ENCODE data around the gene STT3A. TPM values are rescaled to one million over a fixed set of nuclear protein-coding genes. Genes with fewer than 3 reads are reported as not detected.

Gene STT3A
- total and polyA plus RNA-seq, 10 of the 15 experiments (the other 5 are each of a cell fraction or from before 2014, with no cell fraction given), result 74.4 to 202 (median 118) TPM

DNA sequence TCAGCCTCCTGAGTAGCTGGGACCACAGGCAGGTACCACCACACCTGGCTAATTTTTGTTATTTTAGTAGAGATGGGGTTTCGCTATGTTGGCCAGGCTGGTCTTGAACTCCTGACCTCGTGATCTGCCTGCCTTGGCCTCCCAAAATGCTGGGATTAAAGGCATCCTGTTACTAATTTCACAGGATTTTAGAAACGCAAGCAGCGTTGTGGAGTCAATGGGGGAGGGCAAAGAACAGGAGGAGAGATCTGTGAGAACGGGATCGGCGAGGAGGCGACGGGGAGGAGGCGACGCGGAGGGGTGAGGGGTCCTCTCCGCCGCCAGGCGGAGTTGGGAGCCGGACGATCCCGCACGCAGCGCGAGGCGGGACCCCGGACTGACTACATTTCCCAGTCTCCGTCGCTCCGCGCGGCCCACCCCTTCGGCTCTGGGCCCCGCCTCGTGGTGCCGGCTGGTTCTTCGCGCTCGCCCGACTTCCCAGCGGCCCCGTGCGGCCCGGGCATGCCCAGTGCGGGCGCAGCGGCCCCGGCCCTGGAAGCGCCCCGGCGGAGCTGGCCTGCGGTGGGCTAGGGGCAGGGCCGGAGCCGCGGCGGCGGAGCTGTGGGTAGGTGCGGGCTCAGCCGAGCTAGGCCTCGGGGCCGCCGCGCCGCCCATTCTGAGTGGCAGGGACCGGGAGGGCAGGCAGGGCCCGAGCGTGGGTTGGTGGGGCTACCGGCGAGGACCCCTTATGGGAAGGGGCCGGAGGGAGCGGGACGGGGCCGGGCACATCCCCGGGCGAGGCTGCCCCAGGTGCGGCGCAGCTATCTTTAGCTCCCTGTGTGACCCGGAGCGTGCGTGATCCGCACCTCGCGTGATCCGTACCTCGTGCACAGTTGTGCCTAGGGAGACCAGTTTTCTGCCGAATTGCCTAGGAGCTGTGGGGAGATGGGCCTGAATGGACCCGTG lies 23.4 kb upstream of the STT3A start, which contains the start of gene EI24 (continued):
- TF ChIP-seq HDAC2 (IDR thresholded peaks at IDR 0.05) (no peak), FOXM1 (IDR thresholded peaks at IDR 0.05; ENCODE audit: low read depth, low read length) (no peak), RCOR1 (conservative IDR thresholded peaks at IDR 0.05; ENCODE audit: low read depth, low read length) (no peak), SP1 (IDR thresholded peaks at IDR 0.05; ENCODE audit: low read depth, low read length) (peak; percentile 45), ZZZ3 (IDR thresholded peaks at IDR 0.05; ENCODE audit: control insufficient read depth, insufficient read length, low read depth) (no peak), EED (IDR thresholded peaks at IDR 0.05; ENCODE audit: low read depth) (0 out of 2 replicates have a peak, but pooled peaks have one; percentile 39), MYB (IDR thresholded peaks at IDR 0.05; ENCODE audit: borderline replicate concordance, low read depth, low read length) (no peak), KDM1A (IDR thresholded peaks at IDR 0.05; ENCODE audit: borderline replicate concordance) (no peak), LARP7 (IDR thresholded peaks at IDR 0.05) (peak; percentile 97), CHD1 (IDR thresholded peaks at IDR 0.05; ENCODE audit: low read depth, low read length) (no peak), RAD21 (IDR thresholded peaks at IDR 0.05; ENCODE audit: insufficient read depth, low read depth, low read length) (peak; percentile 42), NR2C2 (IDR thresholded peaks at IDR 0.05; ENCODE audit: borderline replicate concordance, control insufficient read depth, insufficient read length, low read depth) (no peak), ZSCAN29 (IDR thresholded peaks at IDR 0.05) (0 out of 2 replicates have a peak, but pooled peaks have one; percentile 17), TCF12 (IDR thresholded peaks at IDR 0.05; ENCODE audit: low read depth, low read length) (peak; percentile 47; the same call in 1 of the 2 replicates), TBL1XR1 (IDR thresholded peaks at IDR 0.05; ENCODE audit: low read depth, low read length) (no peak), ETV6 (conservative IDR thresholded peaks at IDR 0.05 in 1 of 2, IDR thresholded peaks at IDR 0.05 in 1 of 2; ENCODE audit: borderline replicate concordance in 1 of 2, low read depth in 1 of 2) (no peak), FOXK2 (IDR thresholded peaks at IDR 0.05) (no peak), SREBF2 (IDR thresholded peaks at IDR 0.05; ENCODE audit: low read length) (no peak), CREB1 (IDR thresholded peaks at IDR 0.05; ENCODE audit: low read depth) (peak; percentile 72; the same call in 1 of the 2 replicates), CBX5 (IDR thresholded peaks at IDR 0.05; ENCODE audit: low read depth) (no peak)
- TF ChIP-seq, protein P1, sequence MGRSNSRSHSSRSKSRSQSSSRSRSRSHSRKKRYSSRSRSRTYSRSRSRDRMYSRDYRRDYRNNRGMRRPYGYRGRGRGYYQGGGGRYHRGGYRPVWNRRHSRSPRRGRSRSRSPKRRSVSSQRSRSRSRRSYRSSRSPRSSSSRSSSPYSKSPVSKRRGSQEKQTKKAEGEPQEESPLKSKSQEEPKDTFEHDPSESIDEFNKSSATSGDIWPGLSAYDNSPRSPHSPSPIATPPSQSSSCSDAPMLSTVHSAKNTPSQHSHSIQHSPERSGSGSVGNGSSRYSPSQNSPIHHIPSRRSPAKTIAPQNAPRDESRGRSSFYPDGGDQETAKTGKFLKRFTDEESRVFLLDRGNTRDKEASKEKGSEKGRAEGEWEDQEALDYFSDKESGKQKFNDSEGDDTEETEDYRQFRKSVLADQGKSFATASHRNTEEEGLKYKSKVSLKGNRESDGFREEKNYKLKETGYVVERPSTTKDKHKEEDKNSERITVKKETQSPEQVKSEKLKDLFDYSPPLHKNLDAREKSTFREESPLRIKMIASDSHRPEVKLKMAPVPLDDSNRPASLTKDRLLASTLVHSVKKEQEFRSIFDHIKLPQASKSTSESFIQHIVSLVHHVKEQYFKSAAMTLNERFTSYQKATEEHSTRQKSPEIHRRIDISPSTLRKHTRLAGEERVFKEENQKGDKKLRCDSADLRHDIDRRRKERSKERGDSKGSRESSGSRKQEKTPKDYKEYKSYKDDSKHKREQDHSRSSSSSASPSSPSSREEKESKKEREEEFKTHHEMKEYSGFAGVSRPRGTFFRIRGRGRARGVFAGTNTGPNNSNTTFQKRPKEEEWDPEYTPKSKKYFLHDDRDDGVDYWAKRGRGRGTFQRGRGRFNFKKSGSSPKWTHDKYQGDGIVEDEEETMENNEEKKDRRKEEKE (IDR thresholded peaks at IDR 0.05), result peak; percentile 53; the same call in 1 of the 2 replicates
- TF ChIP-seq, protein P2, sequence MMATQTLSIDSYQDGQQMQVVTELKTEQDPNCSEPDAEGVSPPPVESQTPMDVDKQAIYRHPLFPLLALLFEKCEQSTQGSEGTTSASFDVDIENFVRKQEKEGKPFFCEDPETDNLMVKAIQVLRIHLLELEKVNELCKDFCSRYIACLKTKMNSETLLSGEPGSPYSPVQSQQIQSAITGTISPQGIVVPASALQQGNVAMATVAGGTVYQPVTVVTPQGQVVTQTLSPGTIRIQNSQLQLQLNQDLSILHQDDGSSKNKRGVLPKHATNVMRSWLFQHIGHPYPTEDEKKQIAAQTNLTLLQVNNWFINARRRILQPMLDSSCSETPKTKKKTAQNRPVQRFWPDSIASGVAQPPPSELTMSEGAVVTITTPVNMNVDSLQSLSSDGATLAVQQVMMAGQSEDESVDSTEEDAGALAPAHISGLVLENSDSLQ (IDR thresholded peaks at IDR 0.05), result peak; percentile 8; the same call in 1 of the 2 replicates
- TF ChIP-seq, protein P3, sequence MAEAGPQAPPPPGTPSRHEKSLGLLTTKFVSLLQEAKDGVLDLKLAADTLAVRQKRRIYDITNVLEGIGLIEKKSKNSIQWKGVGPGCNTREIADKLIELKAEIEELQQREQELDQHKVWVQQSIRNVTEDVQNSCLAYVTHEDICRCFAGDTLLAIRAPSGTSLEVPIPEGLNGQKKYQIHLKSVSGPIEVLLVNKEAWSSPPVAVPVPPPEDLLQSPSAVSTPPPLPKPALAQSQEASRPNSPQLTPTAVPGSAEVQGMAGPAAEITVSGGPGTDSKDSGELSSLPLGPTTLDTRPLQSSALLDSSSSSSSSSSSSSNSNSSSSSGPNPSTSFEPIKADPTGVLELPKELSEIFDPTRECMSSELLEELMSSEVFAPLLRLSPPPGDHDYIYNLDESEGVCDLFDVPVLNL (IDR thresholded peaks at IDR 0.05; ENCODE audit: low read depth, low read length), result 0 out of 2 replicates have a peak, but pooled peaks have one; percentile 20

All from GM12878 (cell line).